GM21717 (cell line): ENCODE measurements around the gene CYP2S1.
"Not testable (repeated sequence)": the region's sequence is repeated elsewhere in the genome, so short reads cannot be mapped to it uniquely, and the experiment has no call there.

ENCODE experiments used
- ATAC-seq: cut with Tn5 transposase; IDR thresholded peaks from one replicate; pipeline ENCODE4 v1.9.1; 2021; ENCODE audit warnings: mild to moderate bottlenecking, moderate library complexity; ENCODE audit not compliant: unreplicated experiment

The CYP2S1 gene

GRCh38 chr19:41225238-41226052 lies 32.4 kb downstream of the CYP2S1 start:
- ATAC-seq, result no peak

GRCh38 chr19:41226053-41226873 lies 33.2 kb downstream of the CYP2S1 start:
- ATAC-seq, result no peak

- ATAC-seq, result no peak
Measured at GRCh38 chr19:41226874-41227390, 33.9 kb downstream of the CYP2S1 start.

GRCh38 chr19:41228486-41228885 lies 35.5 kb downstream of the CYP2S1 start:
- no peak for ATAC-seq

- not testable (repeated sequence) for ATAC-seq
Measured at GRCh38 chr19:41229338-41229737, 36.3 kb downstream of the CYP2S1 start.

DNA sequence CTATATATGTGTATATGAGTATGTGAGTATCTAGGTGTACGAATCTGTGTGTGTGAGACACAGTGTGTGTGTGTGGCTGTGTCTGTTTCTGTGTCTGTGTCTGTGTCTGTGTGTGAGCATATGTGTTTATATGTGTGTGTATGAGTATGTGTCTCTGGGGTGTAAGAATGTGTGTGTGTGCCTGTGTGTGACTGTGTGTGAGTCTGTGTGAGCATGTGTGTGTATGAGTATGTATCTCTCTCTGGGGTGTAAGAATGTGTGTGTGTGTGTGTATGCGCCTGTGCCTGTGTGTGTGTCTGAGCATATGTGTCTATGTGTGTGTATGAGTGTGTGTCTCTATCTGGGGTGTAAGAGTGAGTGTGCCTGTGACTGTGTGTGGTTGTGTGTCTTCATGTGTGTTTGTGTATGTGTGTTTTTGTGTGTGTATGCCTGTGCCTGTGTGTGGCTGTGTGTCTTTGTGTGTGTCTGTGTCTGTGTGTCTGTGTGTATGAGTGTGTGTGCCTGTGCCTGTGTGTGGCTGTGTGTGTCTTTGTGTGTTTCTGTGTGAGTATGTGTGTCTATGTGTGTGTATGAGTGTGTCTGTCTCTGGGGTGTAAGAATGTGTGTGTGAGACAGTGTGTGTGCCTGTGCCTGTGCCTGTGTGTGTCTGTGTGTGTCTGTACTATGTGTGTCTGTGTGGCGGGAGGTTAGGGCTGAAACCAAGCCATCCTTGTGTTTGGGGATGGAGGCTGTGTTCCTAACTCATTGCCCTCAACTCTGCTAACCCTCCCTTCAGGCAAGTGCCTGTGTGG lies 37.2 kb downstream of the CYP2S1 start:
- ATAC-seq, result no peak

- no peak for ATAC-seq
Measured at GRCh38 chr19:41232686-41233085, 39.7 kb downstream of the CYP2S1 start.

DNA sequence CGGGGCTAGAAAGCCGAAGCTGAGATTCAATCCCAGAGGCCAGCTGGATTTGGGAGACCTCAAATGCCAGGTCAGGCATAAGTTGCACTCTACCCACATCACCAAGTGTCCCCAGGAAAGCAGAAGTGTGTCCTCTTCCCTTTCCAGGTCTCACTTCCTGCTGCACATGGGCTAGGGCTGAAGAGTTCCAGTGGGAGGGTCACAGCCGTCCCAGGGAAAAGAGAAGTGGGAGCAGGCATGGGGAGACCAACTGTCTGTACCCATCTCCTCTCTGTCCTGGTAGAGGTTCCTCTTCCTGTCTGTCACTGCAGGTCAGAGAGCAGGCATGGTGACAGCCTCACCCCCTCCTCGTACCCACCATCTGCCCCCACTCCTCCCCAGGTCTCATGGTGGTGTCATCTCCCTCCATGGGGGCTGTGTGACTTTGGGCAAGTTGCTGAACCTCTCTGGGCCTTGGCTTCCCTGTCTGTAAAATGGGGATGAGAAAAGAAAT lies 40.8 kb downstream of the CYP2S1 start:
- no peak for ATAC-seq

DNA sequence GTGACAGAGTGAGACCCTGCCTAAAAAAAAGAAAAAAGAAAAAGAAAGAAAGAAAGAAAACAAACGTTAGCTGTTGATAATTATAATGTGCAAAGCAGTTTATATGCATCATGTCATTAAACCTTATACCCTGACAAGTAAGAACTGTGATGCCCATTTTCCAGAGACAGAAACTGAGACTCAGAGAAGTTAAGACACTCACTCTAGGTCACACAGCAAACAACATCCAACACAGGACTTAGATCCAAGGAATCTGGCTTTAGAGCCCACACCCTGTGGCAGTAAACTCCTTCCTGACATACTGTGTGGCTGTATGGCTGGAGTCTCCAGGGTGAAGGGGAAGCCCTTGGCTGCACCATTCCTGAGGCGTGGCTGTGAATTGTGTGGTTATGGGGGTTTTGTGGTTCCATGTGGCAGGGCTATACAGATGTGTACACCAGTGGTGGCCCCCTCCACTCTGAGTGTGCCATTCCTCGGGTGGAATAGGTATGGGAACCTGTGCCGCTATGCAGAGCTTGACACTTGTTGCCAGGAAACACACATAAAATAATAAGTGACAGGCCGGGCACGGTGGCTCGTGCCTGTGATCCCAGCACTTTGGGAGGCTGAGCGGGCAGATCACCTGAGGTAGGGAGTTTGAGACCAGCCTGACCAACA lies 41.6 kb downstream of the CYP2S1 start:
- ATAC-seq, result no peak

DNA sequence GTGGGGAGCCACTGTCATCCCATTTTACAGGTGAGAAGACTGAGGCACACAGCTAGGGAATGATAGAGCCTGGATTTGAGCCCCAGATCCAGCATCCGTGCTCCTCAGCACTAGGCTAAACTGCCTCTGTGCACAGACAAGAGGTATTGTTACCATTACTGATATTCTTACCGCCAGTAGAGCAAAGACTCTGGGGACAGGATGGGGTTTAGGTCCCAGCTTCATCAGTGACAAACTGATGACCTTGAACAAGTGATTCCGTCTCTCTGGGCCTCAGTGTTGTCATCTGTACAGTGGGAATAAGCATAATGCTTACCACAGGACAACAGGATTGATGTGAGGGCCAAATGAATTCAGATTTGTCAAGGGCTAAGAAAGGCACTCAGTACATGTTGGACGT lies 42.5 kb downstream of the CYP2S1 start:
- ATAC-seq, result no peak

DNA sequence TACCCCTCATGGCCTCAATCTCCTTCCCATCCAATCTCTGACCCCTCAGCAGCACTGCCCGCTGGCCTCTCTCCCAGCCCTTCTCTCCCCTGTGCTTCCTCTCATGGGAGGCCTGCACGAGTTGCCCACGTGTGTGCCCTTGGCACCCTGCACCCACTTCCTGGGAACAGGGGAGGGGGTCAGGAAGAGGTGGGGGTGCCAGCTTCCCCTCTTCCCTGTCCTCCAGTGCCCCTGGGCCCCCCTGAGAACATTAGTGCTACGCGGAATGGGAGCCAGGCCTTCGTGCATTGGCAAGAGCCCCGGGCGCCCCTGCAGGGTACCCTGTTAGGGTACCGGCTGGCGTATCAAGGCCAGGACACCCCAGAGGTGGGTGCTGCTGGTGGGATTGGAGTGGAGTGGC lies 45.2 kb downstream of the CYP2S1 start:
- no peak for ATAC-seq

DNA sequence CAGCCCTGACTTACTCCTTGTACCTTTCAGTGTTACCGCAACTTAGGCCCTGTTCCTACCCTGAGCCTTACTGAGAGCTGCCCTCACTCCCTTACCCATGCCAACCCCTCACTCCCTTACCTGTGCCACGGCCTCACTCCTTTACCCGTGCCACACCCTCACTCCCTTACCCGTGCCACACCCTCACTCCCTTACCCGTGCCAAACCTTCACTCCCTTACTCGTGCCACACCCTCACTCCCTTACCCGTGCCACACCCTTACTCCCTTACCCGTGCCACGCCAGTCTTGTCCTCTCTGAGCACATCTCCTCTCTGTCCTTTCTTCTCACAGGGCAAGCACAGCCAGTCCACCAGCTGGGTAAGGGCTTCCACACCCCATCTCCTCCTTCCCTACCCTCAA lies 46.3 kb downstream of the CYP2S1 start:
- ATAC-seq, result no peak

DNA sequence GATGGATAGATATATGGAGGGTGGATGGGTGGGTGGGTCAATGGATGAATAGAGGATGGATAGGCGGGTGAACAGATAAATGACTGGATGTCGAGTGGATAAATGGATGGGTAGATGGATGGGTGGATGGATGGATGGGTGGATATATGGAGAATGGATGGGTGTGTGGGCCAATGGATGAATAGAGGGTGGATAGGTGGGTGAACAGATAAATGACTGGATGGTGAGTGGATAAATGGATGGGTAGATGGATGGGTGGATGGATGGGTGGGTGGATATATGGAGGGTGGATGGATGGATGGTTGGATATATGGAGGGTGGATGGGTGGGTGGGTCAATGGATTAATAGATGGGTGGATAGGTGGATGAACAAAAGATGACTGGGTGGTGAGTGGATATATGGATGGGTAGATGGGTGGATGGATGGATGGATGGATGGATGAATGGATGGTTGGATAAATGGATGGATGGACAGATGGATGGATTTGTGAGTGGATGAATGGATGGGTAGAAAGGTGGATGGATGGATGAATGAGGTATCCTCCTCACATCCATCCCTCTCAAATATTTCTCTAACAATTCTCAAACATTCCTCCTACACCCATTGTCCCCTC lies 47.0 kb downstream of the CYP2S1 start:
- ATAC-seq, result no peak

- ATAC-seq, result no peak
Measured at GRCh38 chr19:41241859-41242258, 48.8 kb downstream of the CYP2S1 start.

DNA sequence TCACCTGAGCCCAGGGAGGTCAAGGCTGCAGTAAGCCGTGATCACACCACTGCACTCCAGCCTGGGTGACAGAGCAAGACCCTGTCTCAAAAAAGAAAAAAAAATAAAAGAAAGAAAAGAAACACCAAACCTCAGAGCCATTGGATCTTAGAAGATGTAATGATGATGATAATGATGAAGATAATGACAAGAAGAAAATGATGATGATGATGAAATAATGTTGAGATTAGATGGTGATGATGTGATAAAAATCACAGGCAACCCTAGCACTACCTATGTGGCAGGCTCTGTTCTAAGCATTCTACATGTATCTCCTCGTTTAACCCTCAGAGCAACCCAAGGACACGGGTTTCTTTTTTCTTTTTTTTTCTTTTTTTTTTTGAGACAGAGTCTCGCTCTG lies 51.1 kb downstream of the CYP2S1 start:
- ATAC-seq, result no peak

- no peak for ATAC-seq
Measured at GRCh38 chr19:41245843-41246242, 52.8 kb downstream of the CYP2S1 start.

- no peak for ATAC-seq
Measured at GRCh38 chr19:41248895-41249294, 55.9 kb downstream of the CYP2S1 start.

GRCh38 chr19:41249707-41250423 lies 56.8 kb downstream of the CYP2S1 start:
- ATAC-seq, result no peak

DNA sequence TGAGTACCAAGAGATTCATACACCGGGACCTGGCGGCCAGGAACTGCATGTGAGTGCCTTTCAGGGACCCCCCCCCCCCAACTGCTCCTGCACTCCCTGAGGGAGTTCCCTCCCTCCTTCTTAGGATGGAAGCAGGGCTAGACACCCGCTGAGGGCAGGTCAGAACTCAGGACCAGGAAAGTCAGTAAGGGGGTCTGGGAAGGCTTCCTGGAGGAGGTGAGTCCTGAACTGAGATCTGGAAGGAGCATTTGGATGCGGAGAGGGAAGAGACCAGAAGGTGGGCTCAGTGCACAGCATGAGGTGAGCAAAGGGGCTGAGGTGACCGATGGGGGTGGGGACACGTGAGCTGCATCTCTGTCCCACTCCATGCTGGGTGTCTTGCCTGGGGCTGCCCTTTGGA lies 60.6 kb downstream of the CYP2S1 start:
- ATAC-seq, result no peak
